Measurements from ENCODE around the gene C17orf114.

Gene C17orf114

DNA sequence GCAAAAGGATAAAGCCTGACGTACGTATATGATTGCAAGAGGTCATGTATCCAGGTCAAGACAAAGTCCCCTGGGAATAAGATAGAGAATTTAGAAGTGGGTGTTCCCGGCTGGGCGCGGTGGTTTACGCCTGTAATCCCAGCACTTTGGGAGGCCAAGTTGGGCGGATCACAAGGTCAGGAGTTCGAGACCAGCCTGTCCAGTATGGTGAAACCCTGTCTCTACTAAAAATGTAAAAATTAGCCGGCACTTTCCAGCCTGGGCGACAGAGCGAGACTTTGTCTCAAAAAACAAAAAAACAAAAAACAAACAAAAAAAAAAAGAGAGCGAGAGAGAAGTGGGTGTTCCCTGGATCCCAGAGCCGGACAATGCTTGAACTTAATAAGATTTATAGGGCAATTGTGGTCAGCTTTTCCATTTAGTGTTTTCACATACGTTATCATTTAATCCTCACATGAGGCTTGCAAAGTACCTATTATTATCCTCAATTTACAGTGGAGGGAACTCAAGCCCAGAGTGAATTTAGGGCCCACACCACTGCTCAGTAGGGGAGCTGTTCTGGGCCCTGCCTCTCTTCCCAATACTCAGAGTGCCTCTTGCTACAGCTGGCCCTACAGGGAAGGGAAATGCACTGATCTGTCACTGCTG, 13.8 kb downstream of the C17orf114 start:
- DNase-seq (ENCODE audit: low spot score), result no peak

DNA sequence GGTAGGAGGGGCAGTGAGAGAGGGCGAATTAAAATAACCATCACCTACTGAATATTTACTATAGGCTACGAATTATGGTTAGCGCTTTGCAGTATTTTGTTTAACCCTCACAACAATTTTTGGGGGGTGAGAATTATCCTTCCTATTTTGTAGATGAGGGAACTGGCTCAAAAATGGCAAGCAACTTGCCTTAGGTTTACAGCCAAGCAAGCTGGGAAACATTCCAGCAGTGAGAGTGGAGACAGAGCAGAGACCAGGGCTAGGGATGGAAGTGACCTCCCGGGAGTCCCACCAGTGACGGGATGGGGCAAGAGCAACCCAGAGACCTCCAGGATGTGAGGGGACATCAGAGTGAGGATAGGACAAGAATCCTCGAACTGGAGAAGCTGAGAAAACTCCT, 15.6 kb downstream of the C17orf114 start:
- DNase-seq (ENCODE audit: low spot score), result no peak

- DNase-seq (ENCODE audit: low spot score), result no peak
Measured at GRCh38 chr17:4786106-4786511, 16.0 kb downstream of the C17orf114 start, which contains the start of gene VMO1. VMO1 (minus strand) TSS chr17:4786364; CDS start chr17:4786352, 12 bp downstream.

DNA sequence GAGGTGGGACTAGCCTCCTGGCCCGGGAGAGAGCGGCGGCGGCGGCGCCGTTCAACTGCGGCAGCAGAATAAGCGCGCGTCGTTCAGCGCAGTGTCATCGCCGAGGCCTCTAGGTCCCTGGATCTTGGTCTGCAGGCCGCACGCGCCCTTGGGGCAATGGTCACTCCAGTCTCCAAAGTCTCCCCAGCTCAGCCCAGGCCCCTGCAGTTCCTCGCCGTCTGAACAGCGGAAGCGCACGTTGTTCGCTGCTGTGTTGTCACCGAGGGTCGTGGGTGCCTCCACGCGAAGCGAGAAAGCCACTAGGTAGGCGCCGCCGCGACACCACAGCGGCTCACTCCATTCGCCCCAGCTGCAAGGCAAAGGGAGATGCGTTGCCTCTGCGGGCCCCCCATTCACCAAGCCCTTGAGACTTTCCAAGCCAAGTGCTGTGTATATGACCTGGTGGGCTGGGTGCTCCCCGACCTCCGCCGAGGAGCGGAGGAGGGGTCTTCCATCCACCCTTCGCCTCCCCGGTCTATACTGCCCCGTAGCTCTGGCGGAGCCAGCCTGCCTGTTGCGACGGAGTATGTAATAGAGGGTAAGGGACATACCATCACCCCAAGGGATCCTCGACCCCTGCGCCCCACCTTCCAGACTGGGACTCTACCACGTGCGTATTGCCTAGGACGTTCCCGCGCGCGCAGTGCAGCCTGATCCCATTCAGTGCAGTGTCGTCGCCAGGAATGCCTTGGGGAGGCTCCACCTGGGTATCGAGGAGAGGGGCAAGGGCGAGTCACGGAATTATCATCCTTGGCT, 16.6 kb downstream of the C17orf114 start:
- no peak for DNase-seq (ENCODE audit: low spot score)

DNA sequence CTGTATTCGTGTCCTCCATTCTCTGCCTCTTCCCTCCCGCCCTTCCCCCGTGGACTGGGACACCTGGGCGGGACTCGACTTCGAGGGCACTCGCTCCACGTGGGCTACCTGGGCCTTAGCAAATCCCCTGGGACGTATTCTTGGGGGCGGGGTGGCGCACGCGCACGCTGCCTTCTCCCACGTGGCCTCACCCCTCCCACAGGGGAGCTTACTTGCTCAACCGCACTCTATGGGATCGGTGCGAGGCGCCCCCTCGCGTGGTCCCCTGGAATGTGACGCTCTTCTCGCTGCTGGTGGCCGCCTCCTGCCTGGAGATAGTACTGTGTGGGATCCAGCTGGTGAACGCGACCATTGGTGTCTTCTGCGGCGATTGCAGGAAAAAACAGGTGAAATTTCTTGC, 19.5 kb downstream of the C17orf114 start:
- no peak for DNase-seq (ENCODE audit: low spot score)

GRCh38 chr17:4780325-4780955, 21.7 kb downstream of the C17orf114 start:
- DNase-seq (ENCODE audit: low spot score), result no peak

DNA sequence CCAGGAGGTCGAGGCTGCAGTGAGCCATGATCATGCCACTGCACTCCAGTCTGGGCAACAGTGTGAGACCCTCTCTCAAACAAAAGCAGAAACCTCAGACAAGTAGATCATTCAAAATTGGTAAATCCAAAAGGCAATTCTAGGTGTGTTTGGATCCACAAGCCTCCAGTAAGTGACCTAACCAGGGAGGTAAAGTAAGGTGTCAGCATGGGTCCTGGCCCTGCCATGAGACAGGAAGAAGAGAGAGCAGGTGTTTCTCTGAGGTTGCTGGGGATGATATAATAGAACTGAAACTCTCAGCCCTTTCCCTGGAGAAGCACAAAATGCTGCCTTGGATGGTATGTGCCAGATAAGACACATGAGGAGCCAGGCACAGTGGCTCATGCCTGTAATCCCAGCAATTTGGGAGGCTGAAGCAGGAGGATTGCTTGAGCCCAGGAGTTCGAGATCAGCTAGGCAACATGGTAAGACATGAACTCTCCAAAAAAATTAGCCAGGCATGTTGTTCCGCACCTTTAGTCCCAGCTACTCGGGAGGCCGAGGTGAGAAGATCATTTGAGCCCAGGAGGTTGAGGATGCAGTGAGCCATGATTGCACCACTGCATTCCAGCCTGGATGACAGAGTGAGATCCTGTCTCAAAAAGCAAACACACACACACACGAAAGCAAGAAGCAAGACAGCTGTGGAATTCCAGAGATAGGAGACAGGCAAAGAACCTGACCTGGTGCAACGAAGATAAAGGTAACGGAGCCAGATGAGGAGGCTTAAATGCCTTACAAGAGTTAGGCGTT, 24.0 kb downstream of the C17orf114 start:
- DNase-seq (ENCODE audit: low spot score), result no peak

- no peak for DNase-seq (ENCODE audit: low spot score)
Measured at GRCh38 chr17:4772235-4772613, 29.9 kb downstream of the C17orf114 start.

DNA sequence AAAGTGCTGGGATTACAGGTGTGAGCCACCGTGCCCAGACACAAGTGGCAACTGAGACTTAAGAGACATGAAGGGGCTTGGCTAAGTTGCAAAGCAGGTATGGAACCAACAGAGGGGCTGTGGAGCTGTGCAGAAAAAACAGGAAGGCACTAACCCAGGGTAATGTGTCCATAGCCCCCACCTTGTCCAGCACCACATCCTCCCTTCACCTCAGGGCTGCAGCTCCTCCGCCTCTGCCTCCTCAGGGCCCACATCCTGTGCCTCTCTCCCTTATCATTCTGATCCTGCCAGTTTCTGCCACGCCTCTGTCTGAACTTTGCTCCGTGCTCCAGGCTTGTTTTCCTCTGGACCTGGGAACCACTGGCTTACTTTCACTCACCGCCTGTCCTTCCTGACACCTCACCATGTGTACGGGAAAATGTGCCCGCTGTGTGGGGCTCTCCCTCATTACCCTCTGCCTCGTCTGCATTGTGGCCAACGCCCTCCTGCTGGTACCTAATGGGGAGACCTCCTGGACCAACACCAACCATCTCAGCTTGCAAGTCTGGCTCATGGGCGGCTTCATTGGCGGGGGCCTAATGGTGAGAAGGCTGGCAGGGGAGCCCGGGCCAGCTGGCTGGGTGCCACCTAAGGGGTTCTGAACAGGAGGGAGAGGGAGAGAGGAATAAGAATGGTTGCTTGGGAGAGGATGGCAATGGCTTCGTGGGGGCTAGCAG, 30.5 kb downstream of the C17orf114 start, which contains the start of gene TM4SF5:
TSS of gene TM4SF5 (plus strand) at position 368 of the 716 bp plus-strand sequence. CDS start at position 405, 37 bp downstream.
- DNase-seq (ENCODE audit: low spot score), result no peak

GRCh38 chr17:4769628-4770027, 32.5 kb downstream of the C17orf114 start:
- DNase-seq (ENCODE audit: low spot score), result no peak

DNA sequence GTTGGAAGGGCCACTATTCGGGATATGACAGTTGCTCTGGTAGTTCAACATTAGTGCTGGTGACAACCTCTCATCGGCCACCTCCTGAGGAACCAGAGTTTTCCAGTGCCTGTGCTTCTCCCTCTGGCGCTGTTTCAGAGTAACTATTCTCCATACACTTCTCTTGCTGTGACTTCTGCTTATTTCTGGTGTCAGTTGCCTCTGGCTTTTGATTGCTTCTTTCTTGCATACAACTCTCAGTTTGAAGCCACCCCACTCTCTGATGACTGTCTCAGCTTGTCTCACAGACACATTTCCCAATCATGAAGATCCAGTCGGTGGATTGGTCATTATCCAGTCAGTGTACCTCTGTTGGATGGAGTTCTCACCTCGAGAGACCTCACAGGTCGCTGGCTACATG, 33.8 kb downstream of the C17orf114 start:
- no peak for DNase-seq (ENCODE audit: low spot score)

DNA sequence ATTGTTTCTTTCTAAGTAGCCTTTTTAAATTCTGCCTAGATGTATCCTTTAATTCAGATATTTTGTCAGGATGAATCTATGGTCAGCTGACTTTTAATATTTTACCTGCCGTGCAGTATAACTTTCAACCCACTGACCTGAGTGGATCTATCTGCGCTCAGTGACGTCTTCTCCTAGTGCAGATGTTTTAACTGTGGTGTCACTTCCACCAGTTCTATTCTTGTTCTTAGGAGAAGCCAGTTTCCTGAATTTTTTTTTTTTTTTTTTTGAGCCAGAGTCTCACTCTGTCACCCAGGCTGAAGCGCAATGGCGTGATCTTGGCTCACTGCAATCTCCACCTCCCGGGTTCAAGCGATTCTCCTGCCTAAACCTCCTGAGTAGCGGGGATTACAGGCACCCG, 35.4 kb downstream of the C17orf114 start:
- no peak for DNase-seq (ENCODE audit: low spot score)

GRCh38 chr17:4766201-4766600, 35.9 kb downstream of the C17orf114 start:
- no peak for DNase-seq (ENCODE audit: low spot score)

- peak; percentile 23 for DNase-seq (ENCODE audit: low spot score)
Measured at GRCh38 chr17:4764595-4764994, 37.5 kb downstream of the C17orf114 start.

DNA sequence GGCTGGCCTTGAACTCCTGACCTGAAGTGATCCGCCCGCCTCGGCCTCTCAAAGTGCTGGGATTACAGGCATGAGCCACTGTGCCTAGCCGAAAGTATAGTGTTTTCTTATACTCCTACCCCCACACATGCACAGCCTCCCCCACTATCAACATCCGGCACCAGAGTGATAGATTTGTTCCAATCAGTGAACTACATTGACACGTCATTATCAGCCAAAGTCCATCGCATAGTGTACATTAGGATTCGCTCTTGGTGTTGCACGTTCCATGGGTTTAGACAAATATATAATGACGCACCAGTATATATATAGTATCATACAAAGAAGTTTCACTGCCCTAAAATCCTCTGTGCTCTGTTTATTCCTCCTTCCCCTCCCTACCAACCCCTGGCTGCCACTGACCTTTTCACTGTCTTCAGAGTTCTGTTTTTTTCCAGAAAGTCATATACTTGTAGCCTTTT, 42.3 kb downstream of the C17orf114 start:
- DNase-seq (ENCODE audit: low spot score), result no peak

DNA sequence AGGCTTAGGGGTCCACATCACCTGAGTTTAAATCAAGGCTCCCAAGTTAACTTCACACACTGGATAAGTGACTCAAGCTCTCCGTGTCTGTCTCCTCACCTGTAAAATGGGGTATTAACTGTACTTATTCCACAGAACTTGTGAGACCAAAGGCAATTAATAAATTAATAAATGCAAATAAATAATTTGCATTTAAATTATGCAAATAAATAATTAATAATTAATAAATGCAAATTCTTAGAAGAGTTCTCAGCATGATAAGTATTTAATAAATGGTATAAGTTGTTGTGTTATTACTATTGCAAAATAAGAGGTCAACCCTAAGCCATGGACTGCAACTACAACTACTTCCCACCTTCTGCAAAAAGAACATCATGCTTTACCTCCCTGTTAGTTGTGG, 48.7 kb downstream of the C17orf114 start:
- DNase-seq (ENCODE audit: low spot score), result no peak

- DNase-seq (ENCODE audit: low spot score), result no peak
Measured at GRCh38 chr17:4751932-4752331, 50.2 kb downstream of the C17orf114 start.

Data from putamen (tissue), 1 donor.